ENCODE measurements around the gene HTATIP2.

GRCh38 chr11:20351751-20352262 is 11.7 kb upstream of the HTATIP2 start:
- TF ChIP-seq POLR2A (IDR thresholded peaks at IDR 0.05) (no peak), CTCF (IDR thresholded peaks at IDR 0.05) (no peak), EP300 (IDR thresholded peaks at IDR 0.05; ENCODE audit: low read depth) (no peak)

Data from transverse colon (tissue), 3 donors.